OCI-LY3 (cell line): Measurements from ENCODE around the gene GPR183.

Experiments used
- H2AFZ ChIP-seq: fragments of 200-600, 300-600 bp; shearing (Covaris generic); 2 replicates; pipeline ENCODE4 v1.6.0; 2014; ENCODE audit warnings: antibody characterized with exemption, low read depth, low read length
- H3K27ac ChIP-seq: fragments of 200-600, 300-600 bp; sonication (generic); 2 replicates; pipeline ENCODE4 v1.5.1; 2014; ENCODE audit warnings: mild to moderate bottlenecking, low read length, moderate library complexity, mixed read lengths
- H3K27me3 ChIP-seq: fragments of 200-600, 300-600 bp; sonication (generic); 2 replicates; pipeline ENCODE4 v1.6.1; 2014; ENCODE audit warnings: low read depth, low read length, mixed read lengths
- H3K36me3 ChIP-seq: fragments of 200-600, 300-600 bp; sonication (generic); replicated peaks from 2 replicates; pipeline ENCODE3; 2014; ENCODE audit warnings: low read depth, low read length, mixed read lengths
- H3K4me1 ChIP-seq: fragments of 300-600, 200-600 bp; sonication (generic); 2 replicates; pipeline ENCODE4 v1.6.1; 2014; ENCODE audit warnings: low read length, mixed read lengths
- H3K4me2 ChIP-seq: fragments of 200-600, 300-600 bp; sonication (generic); 2 replicates; pipeline ENCODE4 v1.6.1; 2014; ENCODE audit warnings: low read length, mixed read lengths
- H3K4me3 ChIP-seq: fragments of 300-600, 200-600 bp; sonication (generic); 2 replicates; pipeline ENCODE4 v1.5.1; 2014; ENCODE audit warnings: antibody characterized with exemption, mild to moderate bottlenecking, low read length, moderate library complexity
- H3K79me2 ChIP-seq: fragments of 300-600, 200-600 bp; shearing (Covaris generic); 2 replicates; pipeline ENCODE4 v1.6.1; 2014; ENCODE audit warnings: mild to moderate bottlenecking, low read length, mixed read lengths
- H3K9ac ChIP-seq: fragments of 300-600, 200-600 bp; shearing (Covaris generic); 2 replicates; pipeline ENCODE4 v1.6.0; 2014; ENCODE audit warnings: mild to moderate bottlenecking, low read length, moderate library complexity
- H3K9me3 ChIP-seq: fragments of 200-600, 300-600 bp; shearing (Covaris generic); 2 replicates; pipeline ENCODE4 v1.6.1; 2014; ENCODE audit warnings: low read length, mixed read lengths; ENCODE audit not compliant: insufficient read depth
- H4K20me1 ChIP-seq: fragments of 200-600, 300-600 bp; sonication (generic); 2 replicates; pipeline ENCODE4 v1.6.1; 2016; ENCODE audit warnings: low read length, mixed read lengths; ENCODE audit not compliant: insufficient read depth
- CTCF ChIP-seq: fragments of 200-600, 300-600 bp; sonication (generic); IDR thresholded peaks from 2 replicates; pipeline ENCODE4 v1.5.1; 2014; ENCODE audit warnings: antibody characterized with exemption, low read length, low read depth
- EZH2phosphoT487 ChIP-seq: fragments of 200-600 bp; shearing (Covaris generic); IDR thresholded peaks from 2 replicates; pipeline ENCODE4 v1.6.1; 2018; ENCODE audit warnings: antibody characterized with exemption, mixed run types, low read depth

GPR183 gene

GRCh38 chr13:99296398-99296797 is 10.8 kb downstream of the GPR183 start:
- peak overlapping the region; percentile 57 for H3K27ac ChIP-seq
- peak overlapping the region; percentile 69 for H3K4me2 ChIP-seq
- H3K4me1 ChIP-seq, result peaks cover 63% of the 10 kb centered on the region
- H3K9ac ChIP-seq, result peak overlapping the region; percentile 5; the same call in 1 of the 2 replicates
- H3K36me3 ChIP-seq, result peaks cover 46% of the 10 kb centered on the region
- TF ChIP-seq CTCF (no peak), EZH2phosphoT487 (no peak)
- H3K4me3 ChIP-seq, result peak overlapping the region; percentile 34
- peaks cover 90% of the 10 kb centered on the region for H4K20me1 ChIP-seq
- no peaks in the 10 kb centered on the region for H3K27me3 ChIP-seq
- H2AFZ ChIP-seq, result no peak overlapping the region
- no peaks in the 10 kb centered on the region for H3K9me3 ChIP-seq
- peaks cover 75% of the 10 kb centered on the region for H3K79me2 ChIP-seq

GRCh38 chr13:99295488-99296252 is 11.5 kb downstream of the GPR183 start:
- Histone ChIP-seq H3K9me3 (no peaks in the 10 kb centered on the region), H3K4me3 (no peak overlapping the region; the same call in 1 of the 2 replicates), H3K27ac (peak overlapping the region; percentile 57), H3K4me2 (peak overlapping the region; percentile 69), H3K79me2 (peaks cover 72% of the 10 kb centered on the region), H3K9ac (no peak overlapping the region; the same call in 1 of the 2 replicates), H4K20me1 (peaks cover 92% of the 10 kb centered on the region), H3K36me3 (peaks cover 46% of the 10 kb centered on the region), H3K4me1 (peaks cover 64% of the 10 kb centered on the region), H3K27me3 (no peaks in the 10 kb centered on the region), H2AFZ (no peak overlapping the region)
- no peak for TF ChIP-seq EZH2phosphoT487
- no peak for TF ChIP-seq CTCF

- peaks cover 62% of the 10 kb centered on the region for H3K4me1 ChIP-seq
- no peak overlapping the region for H3K27ac ChIP-seq
- no peak overlapping the region for H3K4me3 ChIP-seq
- no peak overlapping the region for H3K9ac ChIP-seq
- no peak overlapping the region for H2AFZ ChIP-seq
- peaks cover 42% of the 10 kb centered on the region for H3K36me3 ChIP-seq
- H4K20me1 ChIP-seq, result peaks cover 87% of the 10 kb centered on the region
- H3K4me2 ChIP-seq, result no peak overlapping the region
- H3K79me2 ChIP-seq, result peaks cover 68% of the 10 kb centered on the region
- no peaks in the 10 kb centered on the region for H3K9me3 ChIP-seq
- TF ChIP-seq CTCF, result no peak
- no peaks in the 10 kb centered on the region for H3K27me3 ChIP-seq
Measured at GRCh38 chr13:99294958-99295357, 12.2 kb downstream of the GPR183 start.

- TF ChIP-seq EZH2phosphoT487 (no peak), CTCF (no peak)
Measured at GRCh38 chr13:99294198-99294597, 13.0 kb downstream of the GPR183 start.

More at GRCh38 chr13:99294198-99294597, 13.0 kb downstream of the GPR183 start:
- H3K4me1 ChIP-seq, result peaks cover 62% of the 10 kb centered on the region
- H3K79me2 ChIP-seq, result peaks cover 68% of the 10 kb centered on the region
- no peaks in the 10 kb centered on the region for H3K27me3 ChIP-seq
- H3K9ac ChIP-seq, result no peak overlapping the region
- no peak overlapping the region for H2AFZ ChIP-seq
- H3K4me2 ChIP-seq, result no peak overlapping the region
- H3K4me3 ChIP-seq, result no peak overlapping the region
- H3K36me3 ChIP-seq, result peaks cover 44% of the 10 kb centered on the region
- H3K9me3 ChIP-seq, result no peaks in the 10 kb centered on the region
- peaks cover 87% of the 10 kb centered on the region for H4K20me1 ChIP-seq
- no peak overlapping the region for H3K27ac ChIP-seq
